Activated B cell treated with CpG ODN at 0.5 μM for 24 hours (primary cell): ENCODE data around the gene UPF3B. TPM values are rescaled to one million over a fixed set of nuclear protein-coding genes. Genes with fewer than 3 reads are reported as not detected.
"Not testable (repeated sequence)": the region's sequence is repeated elsewhere in the genome, so short reads cannot be mapped to it uniquely, and the experiment has no call there.

Source experiments
- ATAC-seq: fragments of 200-7000 bp; cut with Tn5 transposase; one replicate; pipeline ENCODE4 v1.10.0; 2021; ENCODE audit warnings: low read depth, mild to moderate bottlenecking, moderate library complexity
- CTCF ChIA-PET: fragments of 350-600 bp; sonication (Branson Sonifier 250); formaldehyde crosslinking; loops from one replicate; lab custom pipeline; 2021; ENCODE audit warnings: antibody characterized with exemption; lab: Charles Lee
- POLR2A ChIA-PET: fragments of 350-600 bp; sonication (Branson Sonifier 250); formaldehyde crosslinking; loops from one replicate; lab custom pipeline; 2021; ENCODE audit warnings: antibody characterized with exemption; lab: Charles Lee
- DNase-seq: peaks from one replicate; pipeline ENCODE4 v3.0.0; 2022
- H3K27ac Mint-ChIP-seq: one replicate; pipeline ENCODE4 v1.8.0; 2020; ENCODE audit warnings: mixed read lengths
- H3K27me3 Mint-ChIP-seq: one replicate; pipeline ENCODE4 v1.8.0; 2021; ENCODE audit warnings: mixed read lengths
- H3K36me3 Mint-ChIP-seq: one replicate; pipeline ENCODE4 v1.8.0; 2021; ENCODE audit warnings: low read depth, mixed read lengths
- H3K4me1 Mint-ChIP-seq: one replicate; pipeline ENCODE4 v1.8.0; 2021; ENCODE audit warnings: mixed read lengths
- H3K4me3 Mint-ChIP-seq: one replicate; pipeline ENCODE4 v1.8.0; 2020; ENCODE audit warnings: mild to moderate bottlenecking, mixed read lengths
- H3K9me3 Mint-ChIP-seq: one replicate; pipeline ENCODE4 v1.8.0; 2020; ENCODE audit warnings: mixed read lengths
- CTCF ChIP-seq: fragments of 200-600 bp; IDR thresholded peaks from one replicate; pipeline ENCODE4 v1.8.0; 2022; ENCODE audit warnings: antibody characterized with exemption, mild to moderate bottlenecking
- intact Hi-C: fragments of 100-400 bp; cut with micrococcal nuclease; formaldehyde crosslinking; loops from one replicate; pipeline ENCODE4 v1.15.1; 2024
- total RNA-seq: library from RNA; stranded (reverse); gene quantifications from 2 replicates; pipeline ENCODE4 v1.2.3, GENCODE V29; 2022

The UPF3B gene
- total RNA-seq, 1 donor from 2014 or later = 14.0 TPM

DNA sequence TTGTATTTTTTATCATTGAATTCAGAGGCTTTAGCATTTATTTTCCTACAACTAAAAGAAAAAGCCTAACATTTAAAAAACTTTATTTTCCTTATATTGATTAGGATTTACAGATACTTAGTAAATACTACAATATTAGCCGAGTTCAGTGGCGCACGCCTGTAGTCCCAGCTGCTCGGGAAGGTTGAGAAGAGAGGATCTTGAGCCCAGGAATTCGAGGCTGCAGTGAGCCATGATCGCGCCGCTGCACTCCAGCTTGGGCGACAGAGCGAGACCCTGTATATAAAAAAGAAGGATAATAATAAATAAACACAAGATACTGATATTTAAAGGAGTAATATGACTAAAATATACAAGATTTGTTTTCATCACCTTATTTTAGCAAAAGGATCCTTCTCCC is 681 bp upstream of the UPF3B start:
- intact Hi-C loops = loop anchor here (1.0 kb wide), 2 partner anchors 18 to 61 kb away; partner anchors contain the start of genes NDUFA1 and RNF113A
- H3K27ac Mint-ChIP-seq = peak overlapping the region; percentile 96
- POLR2A ChIA-PET = interaction anchor here (0.6 to 2.2 kb wide), 9 partner anchors 17 to 385 kb away, joined by 3 to 33 read pairs (median 5); partner anchors contain the start of genes NDUFA1, NKRF, RNF113A and RPL39
- CTCF ChIA-PET = interaction anchor here (1.0 kb wide), 1 partner anchor 62 kb away, joined by 3 read pairs; the partner anchor contains the start of gene RPL39
- TF ChIP-seq CTCF = no peak
- H3K36me3 Mint-ChIP-seq = peaks cover 22% of the 10 kb centered on the region
- no peaks in the 10 kb centered on the region for H3K27me3 Mint-ChIP-seq
- peaks cover 12% of the 10 kb centered on the region for H3K4me1 Mint-ChIP-seq
- DNase-seq (no peak), ATAC-seq (no peak)
- H3K4me3 Mint-ChIP-seq = peak overlapping the region; percentile 97
- H3K9me3 Mint-ChIP-seq = no peaks in the 10 kb centered on the region

GRCh38 chrX:119833905-119834304 is 18.9 kb downstream of the UPF3B start:
- CTCF ChIA-PET = no interaction called here
- intact Hi-C loops = no loop called here

GRCh38 chrX:119828446-119828845 is 24.3 kb downstream of the UPF3B start:
- H3K4me3 Mint-ChIP-seq = no peak overlapping the region
- ChIA-PET CTCF (no interaction called here), POLR2A (no interaction called here)
- H3K9me3 Mint-ChIP-seq = no peaks in the 10 kb centered on the region
- H3K27me3 Mint-ChIP-seq = no peaks in the 10 kb centered on the region
- no peak overlapping the region for H3K27ac Mint-ChIP-seq
- DNase-seq = no peak
- intact Hi-C loops = loop anchor here (5.0 kb wide), 1 partner anchor 36 kb away; the partner anchor contains the start of gene RPL39
- peaks cover 28% of the 10 kb centered on the region for H3K36me3 Mint-ChIP-seq
- TF ChIP-seq CTCF = no peak
- no peak for ATAC-seq
- H3K4me1 Mint-ChIP-seq = no peaks in the 10 kb centered on the region

More at GRCh38 chrX:119833905-119834304, 18.9 kb downstream of the UPF3B start:
- DNase-seq = no peak
- H3K9me3 Mint-ChIP-seq = no peaks in the 10 kb centered on the region
- H3K27me3 Mint-ChIP-seq = no peaks in the 10 kb centered on the region
- H3K4me1 Mint-ChIP-seq = no peaks in the 10 kb centered on the region
- peaks cover 65% of the 10 kb centered on the region for H3K36me3 Mint-ChIP-seq
- no peak overlapping the region for H3K27ac Mint-ChIP-seq
- no peak overlapping the region for H3K4me3 Mint-ChIP-seq
- POLR2A ChIA-PET = no interaction called here
- TF ChIP-seq CTCF = no peak
- no peak for ATAC-seq

DNA sequence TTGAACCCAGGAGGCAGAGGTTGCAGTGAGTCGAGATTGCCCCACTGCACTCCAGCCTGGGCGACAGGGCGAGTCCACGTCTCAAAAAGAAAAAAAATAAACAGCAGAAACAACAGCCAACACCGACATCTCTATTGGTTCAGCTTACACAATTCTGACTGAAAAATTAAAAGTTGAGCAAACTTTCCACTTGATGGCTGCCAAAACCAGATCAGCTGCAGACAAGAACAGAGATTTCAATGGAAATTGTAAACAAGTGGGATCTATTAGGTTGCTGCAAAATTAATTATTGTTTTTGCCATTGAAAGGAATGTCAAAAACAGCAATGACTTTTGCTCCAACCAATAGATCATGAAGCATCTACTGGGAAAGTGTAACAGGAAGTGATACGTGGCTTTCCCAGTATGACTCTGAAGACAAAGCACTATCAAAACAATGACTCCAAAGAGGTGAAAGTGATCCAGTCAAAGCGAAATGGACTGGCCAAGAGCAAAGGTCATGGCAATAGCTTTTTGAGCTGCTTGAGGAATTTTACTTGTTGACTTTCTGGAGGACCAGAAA is 26.3 kb downstream of the UPF3B start:
- H3K27me3 Mint-ChIP-seq = no peaks in the 10 kb centered on the region
- H3K4me1 Mint-ChIP-seq = peaks cover 10% of the 10 kb centered on the region
- H3K4me3 Mint-ChIP-seq = no peak overlapping the region
- no peak for DNase-seq
- POLR2A ChIA-PET = no interaction called here
- no peaks in the 10 kb centered on the region for H3K9me3 Mint-ChIP-seq
- TF ChIP-seq CTCF = no peak
- intact Hi-C loops = loop anchor here (5.0 kb wide), 1 partner anchor 34 kb away; the partner anchor contains the start of gene RPL39
- H3K36me3 Mint-ChIP-seq = peaks cover 19% of the 10 kb centered on the region
- CTCF ChIA-PET = no interaction called here
- H3K27ac Mint-ChIP-seq = no peak overlapping the region
- no peak for ATAC-seq

DNA sequence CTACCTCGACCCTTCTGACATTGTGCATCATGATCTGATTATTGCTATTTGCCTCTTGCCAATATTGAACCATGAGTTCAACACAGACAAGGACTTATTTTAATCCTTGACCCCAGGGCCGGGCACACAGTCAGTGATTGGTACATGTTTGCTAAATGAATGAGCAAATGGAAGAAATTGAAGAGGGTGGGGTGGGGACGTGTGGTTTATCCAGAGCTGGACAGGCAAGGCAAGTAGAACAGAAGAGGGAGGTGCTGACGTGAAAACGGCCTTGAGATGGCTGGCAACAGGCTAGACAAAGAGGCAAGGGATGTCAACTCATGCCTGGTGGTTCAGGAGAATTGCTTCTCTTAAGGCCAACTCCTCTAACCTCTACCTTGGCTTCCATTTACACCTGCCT is 28.5 kb downstream of the UPF3B start:
- ATAC-seq, H3K9me3 Mint-ChIP-seq, H3K27ac Mint-ChIP-seq, CTCF ChIA-PET, H3K36me3 Mint-ChIP-seq, H3K4me3 Mint-ChIP-seq, H3K27me3 Mint-ChIP-seq, POLR2A ChIA-PET, intact Hi-C loops, DNase-seq: not testable (repeated sequence)
- peaks cover 15% of the 10 kb centered on the region for H3K4me1 Mint-ChIP-seq

- intact Hi-C loops, H3K9me3 Mint-ChIP-seq, H3K27me3 Mint-ChIP-seq, H3K36me3 Mint-ChIP-seq, H3K4me3 Mint-ChIP-seq, CTCF ChIA-PET, DNase-seq: not testable (repeated sequence)
- ATAC-seq = peak; percentile 80
- Mint-ChIP-seq H3K27ac (peak overlapping the region; percentile 65), H3K4me1 (peaks cover 15% of the 10 kb centered on the region)
- POLR2A ChIA-PET = interaction anchor here (1.3 to 1.5 kb wide), 2 partner anchors 30 to 31 kb away, joined by 3 to 5 read pairs; partner anchors contain the start of genes RPL39 and UPF3B
Measured at GRCh38 chrX:119821703-119822102, 31.1 kb downstream of the UPF3B start.
